ENCODE data around the gene IQGAP3.

The IQGAP3 gene

DNA sequence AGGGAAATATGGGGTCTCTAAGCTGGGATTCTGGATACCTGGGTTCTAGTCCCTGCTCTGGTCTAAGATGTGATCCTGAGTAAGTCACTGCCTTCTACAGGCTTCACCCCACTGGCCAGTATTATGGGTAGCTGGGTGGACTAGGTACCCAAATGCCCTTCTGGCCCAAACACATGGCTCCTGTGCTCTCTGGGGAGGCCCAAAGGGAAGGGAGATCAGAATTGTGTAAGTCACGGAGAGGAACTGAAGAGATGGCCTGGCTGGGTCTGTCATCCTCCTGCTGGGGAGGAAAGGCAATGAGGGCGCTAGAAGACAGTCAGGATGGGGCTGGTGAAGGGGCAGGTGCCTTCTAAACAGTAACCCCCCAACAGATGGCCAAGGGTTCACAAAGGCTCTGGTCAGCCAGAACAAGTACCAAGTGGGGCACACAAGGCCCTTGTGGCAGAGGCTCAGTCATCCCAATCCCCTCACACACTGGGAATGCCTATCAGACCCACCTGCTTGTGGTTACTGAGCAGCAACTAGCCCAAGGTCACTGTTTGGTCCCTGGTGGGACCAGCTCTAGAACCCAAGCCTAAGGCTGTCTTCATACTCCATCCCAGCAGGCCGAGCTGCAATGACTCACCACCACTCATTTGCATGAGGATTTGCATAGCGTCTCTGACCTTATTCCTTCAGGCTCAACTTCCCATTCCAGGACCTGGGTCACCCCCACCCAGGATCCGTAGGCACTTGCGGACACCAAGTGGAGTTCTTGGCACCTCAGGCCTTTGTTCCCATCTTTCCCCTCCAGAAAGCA is 81.0 kb downstream of the IQGAP3 start:
- peaks cover 7% of the 10 kb centered on the region for H3K36me3 ChIP-seq (ENCODE audit: insufficient read depth, low read length)
- no peaks in the 10 kb centered on the region for H3K9me3 ChIP-seq (replicated peaks; ENCODE audit: low read length)
- no peak overlapping the region for H3K4me3 ChIP-seq (ENCODE audit: low read length)
- peaks cover 67% of the 10 kb centered on the region for H3K4me1 ChIP-seq (ENCODE audit: control insufficient read depth, insufficient read depth, low read length)
- peak overlapping the region; percentile 46 for H3K9ac ChIP-seq (ENCODE audit: low read depth, low read length)
- peak overlapping the region; percentile 48 for H3K4me2 ChIP-seq (ENCODE audit: low read length)
- no peaks in the 10 kb centered on the region for H3K27me3 ChIP-seq (ENCODE audit: control insufficient read depth, insufficient read depth, low read length)

DNA sequence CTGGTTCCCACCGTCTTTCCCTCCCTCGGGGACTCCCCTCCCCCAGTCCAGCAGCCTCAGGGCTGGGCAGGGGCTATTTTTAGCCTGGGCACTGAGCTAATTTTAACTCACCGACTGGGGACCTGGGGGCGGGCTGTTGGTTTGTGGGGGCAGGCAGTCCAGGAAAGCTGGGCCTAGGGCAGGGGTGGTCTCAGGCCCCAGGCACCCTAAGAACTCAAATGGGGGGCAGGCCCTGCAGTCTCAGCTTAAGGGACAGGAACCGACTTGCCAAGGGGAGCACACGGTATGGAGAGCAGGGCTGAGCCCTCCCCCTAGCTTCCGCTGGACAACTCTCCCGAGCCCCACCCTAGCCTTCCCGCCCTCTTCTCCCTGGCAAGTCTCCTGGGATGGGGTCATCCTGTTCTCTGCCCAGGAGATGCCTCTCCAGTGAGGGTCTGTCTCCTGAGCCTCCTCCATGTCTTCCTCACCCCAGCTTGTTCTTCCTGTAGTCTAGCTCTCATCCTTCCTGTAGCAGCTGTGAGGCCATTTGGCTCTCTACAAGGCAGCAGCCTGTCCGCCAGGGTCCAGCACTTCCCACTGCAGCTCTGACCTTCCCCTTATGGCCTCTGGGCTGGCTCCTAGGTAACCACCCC is 81.8 kb downstream of the IQGAP3 start:
- Histone ChIP-seq H3K27me3 (ENCODE audit: control insufficient read depth, insufficient read depth, low read length) (no peaks in the 10 kb centered on the region), H3K36me3 (ENCODE audit: insufficient read depth, low read length) (peaks cover 7% of the 10 kb centered on the region), H3K4me2 (ENCODE audit: low read length) (peak overlapping the region; percentile 48), H3K9me3 (replicated peaks; ENCODE audit: low read length) (no peaks in the 10 kb centered on the region), H3K4me3 (ENCODE audit: low read length) (peak overlapping the region; percentile 44), H3K9ac (ENCODE audit: low read depth, low read length) (peak overlapping the region; percentile 46), H3K4me1 (ENCODE audit: control insufficient read depth, insufficient read depth, low read length) (peaks cover 59% of the 10 kb centered on the region)

DNA sequence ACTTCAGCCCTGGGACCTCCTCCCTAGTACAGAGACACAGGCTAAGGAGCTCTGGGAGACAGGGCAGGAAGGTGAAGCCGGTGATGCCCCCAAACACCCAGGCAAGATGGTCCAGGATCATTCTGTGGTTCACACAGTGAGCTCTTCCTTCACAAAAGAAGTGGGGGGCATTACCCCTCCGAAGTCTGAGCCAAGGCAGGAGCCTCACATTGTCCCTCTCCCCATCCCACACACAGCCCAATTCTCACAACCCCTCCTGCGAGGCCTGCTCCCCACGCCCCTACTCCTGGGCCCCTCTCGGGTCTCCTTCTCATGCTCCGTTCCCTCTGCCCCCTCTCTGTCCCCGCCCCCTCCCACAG is 82.5 kb downstream of the IQGAP3 start:
- Histone ChIP-seq H3K4me3 (ENCODE audit: low read length) (peak overlapping the region; percentile 44), H3K4me2 (ENCODE audit: low read length) (peak overlapping the region; percentile 48), H3K27me3 (ENCODE audit: control insufficient read depth, insufficient read depth, low read length) (no peaks in the 10 kb centered on the region), H3K9ac (ENCODE audit: low read depth, low read length) (peak overlapping the region; percentile 46), H3K36me3 (ENCODE audit: insufficient read depth, low read length) (peaks cover 1% of the 10 kb centered on the region), H3K4me1 (ENCODE audit: control insufficient read depth, insufficient read depth, low read length) (peaks cover 55% of the 10 kb centered on the region), H3K9me3 (replicated peaks; ENCODE audit: low read length) (no peaks in the 10 kb centered on the region)

DNA sequence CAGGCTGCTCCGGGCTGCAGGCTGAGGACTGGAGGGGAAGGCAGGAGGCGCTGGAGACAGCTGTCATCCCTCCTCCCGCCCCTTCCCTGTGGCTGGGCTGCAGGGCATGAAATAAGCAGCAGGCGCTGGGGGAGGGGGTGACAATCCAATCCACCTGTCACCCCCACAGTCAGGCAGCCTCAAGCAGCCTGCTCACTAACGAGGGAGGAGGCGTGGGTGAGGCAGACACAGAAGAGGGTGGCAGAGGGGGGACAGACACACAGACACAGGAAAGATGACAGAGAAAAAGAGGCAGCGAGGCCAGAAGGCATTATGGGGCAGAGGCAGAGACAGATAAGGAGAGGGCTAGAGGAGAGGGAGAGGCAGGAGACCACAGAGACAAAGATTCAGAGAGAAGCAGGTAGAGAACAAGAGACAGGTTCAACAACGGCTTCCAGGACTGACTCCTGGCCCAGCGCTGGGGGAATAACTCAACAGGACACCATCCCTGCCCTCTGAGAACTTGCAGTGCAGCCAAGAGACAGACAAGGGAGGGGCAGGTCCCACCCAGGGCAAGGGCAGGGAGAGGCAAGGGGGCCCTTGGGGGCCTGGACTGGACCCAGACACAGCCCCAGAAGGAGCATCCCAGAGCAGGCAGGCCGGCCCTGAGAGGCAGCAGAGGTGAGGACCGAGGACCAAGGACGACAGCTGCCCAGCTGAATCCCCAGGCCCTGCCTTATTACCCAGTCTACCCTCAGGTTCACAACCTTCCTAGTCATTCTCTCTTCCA is 83.0 kb downstream of the IQGAP3 start:
- Histone ChIP-seq H3K9ac (ENCODE audit: low read depth, low read length) (peak overlapping the region; percentile 46), H3K4me1 (ENCODE audit: control insufficient read depth, insufficient read depth, low read length) (peaks cover 55% of the 10 kb centered on the region), H3K4me2 (ENCODE audit: low read length) (peak overlapping the region; percentile 48), H3K4me3 (ENCODE audit: low read length) (peak overlapping the region; percentile 44), H3K9me3 (replicated peaks; ENCODE audit: low read length) (no peaks in the 10 kb centered on the region), H3K36me3 (ENCODE audit: insufficient read depth, low read length) (no peaks in the 10 kb centered on the region), H3K27me3 (ENCODE audit: control insufficient read depth, insufficient read depth, low read length) (no peaks in the 10 kb centered on the region)

DNA sequence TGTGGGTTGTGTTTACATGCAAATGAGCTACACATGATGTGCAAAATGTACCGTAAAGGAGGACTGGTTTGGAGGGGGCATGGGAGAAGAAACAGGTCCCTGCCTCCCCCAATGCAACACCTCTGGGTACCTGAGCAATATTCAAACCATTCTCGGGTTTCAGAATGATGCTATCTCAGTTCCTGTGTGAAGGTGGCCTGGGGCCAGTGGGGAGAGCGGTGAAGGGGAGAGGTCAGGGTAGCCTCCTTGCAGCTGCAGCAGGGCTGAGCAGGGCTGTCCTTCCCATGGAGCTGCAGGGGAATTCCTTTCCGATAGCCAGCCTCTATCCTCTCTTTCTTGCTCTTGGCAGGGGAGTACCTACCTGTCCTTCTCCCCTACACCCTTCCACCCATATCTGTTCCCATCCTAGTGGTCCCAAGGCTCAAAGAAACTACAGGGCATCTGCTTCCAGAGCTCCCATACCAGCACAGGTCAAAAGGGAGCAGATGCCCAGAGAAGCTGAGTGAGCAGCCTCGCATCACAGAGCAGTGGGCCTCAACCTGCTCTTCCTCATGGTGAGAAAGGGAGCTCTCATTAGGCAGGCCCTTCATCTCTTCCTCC is 83.7 kb downstream of the IQGAP3 start:
- Histone ChIP-seq H3K36me3 (ENCODE audit: insufficient read depth, low read length) (peaks cover under 1% of the 10 kb centered on the region), H3K9ac (ENCODE audit: low read depth, low read length) (no peak overlapping the region), H3K4me1 (ENCODE audit: control insufficient read depth, insufficient read depth, low read length) (peaks cover 52% of the 10 kb centered on the region), H3K4me2 (ENCODE audit: low read length) (peak overlapping the region; percentile 48), H3K9me3 (replicated peaks; ENCODE audit: low read length) (no peaks in the 10 kb centered on the region), H3K27me3 (ENCODE audit: control insufficient read depth, insufficient read depth, low read length) (no peaks in the 10 kb centered on the region), H3K4me3 (ENCODE audit: low read length) (no peak overlapping the region)

GRCh38 chr1:156487862-156488261 is 84.5 kb downstream of the IQGAP3 start:
- no peak overlapping the region for H3K4me3 ChIP-seq (ENCODE audit: low read length)
- H3K4me1 ChIP-seq (ENCODE audit: control insufficient read depth, insufficient read depth, low read length), result peaks cover 44% of the 10 kb centered on the region

DNA sequence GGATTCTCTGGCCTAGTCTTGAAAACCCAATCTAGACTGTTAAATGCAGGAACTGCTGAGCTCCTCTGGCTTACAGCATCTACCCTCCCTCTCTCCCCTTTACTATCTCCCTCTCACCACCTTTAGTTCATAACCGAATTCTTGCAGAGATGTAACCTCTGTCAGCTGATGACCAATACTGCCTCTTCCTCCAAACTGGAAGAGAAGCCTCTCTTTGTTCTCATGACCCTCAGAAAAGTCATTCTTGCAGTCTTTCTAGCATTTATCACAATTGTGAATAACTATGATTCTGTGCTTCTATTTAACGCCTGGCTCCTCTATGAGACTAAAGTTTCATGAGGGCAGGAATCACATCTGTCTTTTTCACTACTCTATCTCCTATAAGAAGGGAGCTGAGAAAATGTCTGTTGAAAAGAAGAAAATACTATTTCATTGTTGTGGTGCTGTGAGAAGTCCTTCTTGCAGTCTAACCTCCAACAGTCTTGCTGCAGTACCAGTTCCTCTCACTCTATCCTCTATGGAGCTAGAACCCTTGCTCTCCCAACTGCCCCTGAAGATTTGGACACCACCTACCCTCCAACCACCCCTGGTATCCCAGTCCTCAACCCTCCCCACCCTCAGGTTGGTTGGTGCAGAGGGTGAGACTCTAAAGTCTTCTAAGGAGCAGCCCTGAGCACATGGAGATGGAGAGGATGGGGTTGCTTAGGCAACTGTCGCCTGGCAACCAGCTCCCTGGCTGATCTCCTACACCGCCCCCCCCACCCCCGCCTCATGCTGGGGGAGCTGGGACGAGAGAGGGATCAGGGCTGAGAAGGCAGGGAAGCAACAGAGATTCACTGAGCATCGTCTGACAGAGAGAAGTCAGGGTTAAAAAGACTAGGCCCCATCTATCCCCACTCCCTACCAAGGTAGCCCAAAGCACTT is 85.7 kb downstream of the IQGAP3 start:
- H3K36me3 ChIP-seq (ENCODE audit: insufficient read depth, low read length), result peaks cover 20% of the 10 kb centered on the region
- H3K4me3 ChIP-seq (ENCODE audit: low read length), result no peak overlapping the region
- H3K9me3 ChIP-seq (replicated peaks; ENCODE audit: low read length), result no peaks in the 10 kb centered on the region
- H3K9ac ChIP-seq (ENCODE audit: low read depth, low read length), result no peak overlapping the region
- no peak overlapping the region for H3K4me2 ChIP-seq (ENCODE audit: low read length)
- H3K4me1 ChIP-seq (ENCODE audit: control insufficient read depth, insufficient read depth, low read length), result peaks cover 33% of the 10 kb centered on the region
- H3K27me3 ChIP-seq (ENCODE audit: control insufficient read depth, insufficient read depth, low read length), result no peaks in the 10 kb centered on the region

More at GRCh38 chr1:156487862-156488261, 84.5 kb downstream of the IQGAP3 start:
- H3K27me3 ChIP-seq (ENCODE audit: control insufficient read depth, insufficient read depth, low read length), result no peaks in the 10 kb centered on the region
- H3K36me3 ChIP-seq (ENCODE audit: insufficient read depth, low read length), result peaks cover 8% of the 10 kb centered on the region
- H3K9ac ChIP-seq (ENCODE audit: low read depth, low read length), result no peak overlapping the region
- H3K4me2 ChIP-seq (ENCODE audit: low read length), result no peak overlapping the region
- no peaks in the 10 kb centered on the region for H3K9me3 ChIP-seq (replicated peaks; ENCODE audit: low read length)

DNA sequence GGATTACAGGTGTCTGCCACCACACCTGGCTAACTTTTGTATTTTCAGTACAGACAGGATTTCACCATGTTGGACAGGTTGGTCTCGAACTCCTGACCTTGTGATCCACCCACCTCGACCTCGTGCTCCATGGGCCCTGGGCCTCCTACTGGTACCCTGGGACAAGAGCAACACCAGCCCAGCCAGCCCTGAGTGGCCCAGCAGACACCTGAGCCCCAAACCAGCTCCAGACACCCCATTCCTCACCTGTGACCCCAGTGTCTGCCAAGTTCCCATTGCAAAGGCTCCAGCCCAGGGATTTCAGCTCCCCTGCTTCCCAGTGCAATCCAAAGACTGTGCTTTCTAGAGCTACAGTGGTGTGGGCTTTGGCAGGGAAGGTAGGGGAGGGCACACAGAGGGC is 86.4 kb downstream of the IQGAP3 start:
- Histone ChIP-seq H3K4me1 (ENCODE audit: control insufficient read depth, insufficient read depth, low read length) (peaks cover 26% of the 10 kb centered on the region), H3K9ac (ENCODE audit: low read depth, low read length) (no peak overlapping the region)

GRCh38 chr1:156484480-156485058 is 87.8 kb downstream of the IQGAP3 start:
- Histone ChIP-seq H3K27me3 (ENCODE audit: control insufficient read depth, insufficient read depth, low read length) (no peaks in the 10 kb centered on the region), H3K4me2 (ENCODE audit: low read length) (no peak overlapping the region), H3K9me3 (replicated peaks; ENCODE audit: low read length) (no peaks in the 10 kb centered on the region), H3K4me1 (ENCODE audit: control insufficient read depth, insufficient read depth, low read length) (peaks cover 12% of the 10 kb centered on the region), H3K36me3 (ENCODE audit: insufficient read depth, low read length) (peaks cover 40% of the 10 kb centered on the region), H3K9ac (ENCODE audit: low read depth, low read length) (no peak overlapping the region), H3K4me3 (ENCODE audit: low read length) (no peak overlapping the region)

More for the DNA sequence above, 86.4 kb downstream of the IQGAP3 start:
- no peak overlapping the region for H3K4me2 ChIP-seq (ENCODE audit: low read length)
- H3K36me3 ChIP-seq (ENCODE audit: insufficient read depth, low read length), result peaks cover 27% of the 10 kb centered on the region
- H3K9me3 ChIP-seq (replicated peaks; ENCODE audit: low read length), result no peaks in the 10 kb centered on the region
- H3K4me3 ChIP-seq (ENCODE audit: low read length), result no peak overlapping the region
- H3K27me3 ChIP-seq (ENCODE audit: control insufficient read depth, insufficient read depth, low read length), result no peaks in the 10 kb centered on the region

GRCh38 chr1:156483397-156483796 is 89.0 kb downstream of the IQGAP3 start:
- Histone ChIP-seq H3K4me1 (ENCODE audit: control insufficient read depth, insufficient read depth, low read length) (peaks cover under 1% of the 10 kb centered on the region), H3K9me3 (replicated peaks; ENCODE audit: low read length) (no peaks in the 10 kb centered on the region), H3K4me3 (ENCODE audit: low read length) (no peak overlapping the region), H3K4me2 (ENCODE audit: low read length) (no peak overlapping the region), H3K36me3 (ENCODE audit: insufficient read depth, low read length) (peaks cover 50% of the 10 kb centered on the region), H3K9ac (ENCODE audit: low read depth, low read length) (no peak overlapping the region), H3K27me3 (ENCODE audit: control insufficient read depth, insufficient read depth, low read length) (no peaks in the 10 kb centered on the region)
